ENCODE results near the gene MEGF11.

The MEGF11 gene

GRCh38 chr15:65926899-65927298 is 326.7 kb downstream of the MEGF11 start:
- H3K36me3 ChIP-seq (ENCODE audit: insufficient read depth, low read length): no peaks in the 10 kb centered on the region
- TF ChIP-seq EZH2 (IDR thresholded peaks at IDR 0.05) (no peak), POLR2AphosphoS5 (IDR thresholded peaks at IDR 0.05; ENCODE audit: borderline replicate concordance, low read depth, low read length) (no peak)
- no peak for DNase-seq (ENCODE audit: low read depth, low spot score)
- H3K27ac ChIP-seq: no peak overlapping the region
- no peak overlapping the region for H3K9ac ChIP-seq (ENCODE audit: insufficient read length)
- H3K4me3 ChIP-seq: no peak overlapping the region
- no peaks in the 10 kb centered on the region for H3K9me3 ChIP-seq (ENCODE audit: low read depth, low read length)

GRCh38 chr15:65926459-65926858 is 327.1 kb downstream of the MEGF11 start:
- Histone ChIP-seq H3K9me3 (ENCODE audit: low read depth, low read length) (no peaks in the 10 kb centered on the region), H3K36me3 (ENCODE audit: insufficient read depth, low read length) (no peaks in the 10 kb centered on the region), H3K9ac (ENCODE audit: insufficient read length) (no peak overlapping the region), H3K4me3 (no peak overlapping the region), H3K27ac (no peak overlapping the region)
- no peak for TF ChIP-seq FOXP2 (optimal IDR thresholded peaks at IDR 0.05; ENCODE audit: control extremely low read depth, extremely low read length, insufficient read depth)
- no peak for TF ChIP-seq EZH2 (IDR thresholded peaks at IDR 0.05)
- TF ChIP-seq POLR2AphosphoS5 (IDR thresholded peaks at IDR 0.05; ENCODE audit: borderline replicate concordance, low read depth, low read length): no peak
- no peak for DNase-seq (ENCODE audit: low read depth, low spot score)

GRCh38 chr15:65925338-65925737 is 328.2 kb downstream of the MEGF11 start:
- no peak overlapping the region for H3K27ac ChIP-seq
- H3K4me3 ChIP-seq: no peak overlapping the region
- H3K36me3 ChIP-seq (ENCODE audit: insufficient read depth, low read length): no peaks in the 10 kb centered on the region
- no peak for TF ChIP-seq POLR2AphosphoS5 (IDR thresholded peaks at IDR 0.05; ENCODE audit: borderline replicate concordance, low read depth, low read length)
- H3K9me3 ChIP-seq (ENCODE audit: low read depth, low read length): no peaks in the 10 kb centered on the region
- no peak overlapping the region for H3K9ac ChIP-seq (ENCODE audit: insufficient read length)
- DNase-seq (ENCODE audit: low read depth, low spot score): no peak

- Histone ChIP-seq H3K36me3 (ENCODE audit: insufficient read depth, low read length) (no peaks in the 10 kb centered on the region), H3K4me3 (no peak overlapping the region), H3K9ac (ENCODE audit: insufficient read length) (no peak overlapping the region), H3K27ac (no peak overlapping the region), H3K9me3 (ENCODE audit: low read depth, low read length) (no peaks in the 10 kb centered on the region)
- DNase-seq (ENCODE audit: low read depth, low spot score): no peak
- TF ChIP-seq FOXP2 (optimal IDR thresholded peaks at IDR 0.05; ENCODE audit: control extremely low read depth, extremely low read length, insufficient read depth) (no peak), EZH2 (IDR thresholded peaks at IDR 0.05) (no peak), POLR2AphosphoS5 (IDR thresholded peaks at IDR 0.05; ENCODE audit: borderline replicate concordance, low read depth, low read length) (no peak)
These were observed 329.5 kb downstream of the MEGF11 start for GRCh38 chr15:65924004-65924403.

GRCh38 chr15:65923264-65923663 is 330.3 kb downstream of the MEGF11 start:
- no peak overlapping the region for H3K27ac ChIP-seq
- DNase-seq (ENCODE audit: low read depth, low spot score): no peak
- no peaks in the 10 kb centered on the region for H3K36me3 ChIP-seq (ENCODE audit: insufficient read depth, low read length)
- no peak overlapping the region for H3K4me3 ChIP-seq
- no peak overlapping the region for H3K9ac ChIP-seq (ENCODE audit: insufficient read length)
- TF ChIP-seq FOXP2 (optimal IDR thresholded peaks at IDR 0.05; ENCODE audit: control extremely low read depth, extremely low read length, insufficient read depth): no peak
- no peak for TF ChIP-seq EZH2 (IDR thresholded peaks at IDR 0.05)
- TF ChIP-seq POLR2AphosphoS5 (IDR thresholded peaks at IDR 0.05; ENCODE audit: borderline replicate concordance, low read depth, low read length): no peak
- H3K9me3 ChIP-seq (ENCODE audit: low read depth, low read length): no peaks in the 10 kb centered on the region

GRCh38 chr15:65922621-65923020 is 330.9 kb downstream of the MEGF11 start:
- Histone ChIP-seq H3K4me3 (no peak overlapping the region), H3K9me3 (ENCODE audit: low read depth, low read length) (no peaks in the 10 kb centered on the region), H3K27ac (no peak overlapping the region), H3K9ac (ENCODE audit: insufficient read length) (no peak overlapping the region), H3K36me3 (ENCODE audit: insufficient read depth, low read length) (no peaks in the 10 kb centered on the region)
- DNase-seq (ENCODE audit: low read depth, low spot score): no peak
- no peak for TF ChIP-seq EZH2 (IDR thresholded peaks at IDR 0.05)

- Histone ChIP-seq H3K4me3 (no peak overlapping the region), H3K27ac (no peak overlapping the region)
These were observed 331.8 kb downstream of the MEGF11 start for GRCh38 chr15:65921780-65922179.

GRCh38 chr15:65920825-65921309 is 332.7 kb downstream of the MEGF11 start:
- no peak overlapping the region for H3K4me3 ChIP-seq
- no peak for DNase-seq (ENCODE audit: low read depth, low spot score)
- no peak overlapping the region for H3K9ac ChIP-seq (ENCODE audit: insufficient read length)
- TF ChIP-seq EZH2 (IDR thresholded peaks at IDR 0.05) (no peak), POLR2AphosphoS5 (IDR thresholded peaks at IDR 0.05; ENCODE audit: borderline replicate concordance, low read depth, low read length) (no peak), FOXP2 (optimal IDR thresholded peaks at IDR 0.05; ENCODE audit: control extremely low read depth, extremely low read length, insufficient read depth) (no peak)
- no peak overlapping the region for H3K27ac ChIP-seq
- no peaks in the 10 kb centered on the region for H3K36me3 ChIP-seq (ENCODE audit: insufficient read depth, low read length)
- H3K9me3 ChIP-seq (ENCODE audit: low read depth, low read length): no peaks in the 10 kb centered on the region

More at GRCh38 chr15:65921780-65922179, 331.8 kb downstream of the MEGF11 start:
- H3K36me3 ChIP-seq (ENCODE audit: insufficient read depth, low read length): no peaks in the 10 kb centered on the region
- no peaks in the 10 kb centered on the region for H3K9me3 ChIP-seq (ENCODE audit: low read depth, low read length)
- no peak for DNase-seq (ENCODE audit: low read depth, low spot score)
- TF ChIP-seq EZH2 (IDR thresholded peaks at IDR 0.05): no peak
- H3K9ac ChIP-seq (ENCODE audit: insufficient read length): no peak overlapping the region

- H3K27ac ChIP-seq: no peak overlapping the region
- DNase-seq (ENCODE audit: low read depth, low spot score): no peak
- H3K4me3 ChIP-seq: no peak overlapping the region
- no peaks in the 10 kb centered on the region for H3K9me3 ChIP-seq (ENCODE audit: low read depth, low read length)
- H3K9ac ChIP-seq (ENCODE audit: insufficient read length): no peak overlapping the region
- TF ChIP-seq EZH2 (IDR thresholded peaks at IDR 0.05) (no peak), FOXP2 (optimal IDR thresholded peaks at IDR 0.05; ENCODE audit: control extremely low read depth, extremely low read length, insufficient read depth) (no peak), POLR2AphosphoS5 (IDR thresholded peaks at IDR 0.05; ENCODE audit: borderline replicate concordance, low read depth, low read length) (no peak)
- no peaks in the 10 kb centered on the region for H3K36me3 ChIP-seq (ENCODE audit: insufficient read depth, low read length)
These were observed 333.4 kb downstream of the MEGF11 start for GRCh38 chr15:65920121-65920520.
